Measurements from ENCODE around the gene SAG. TPM values are rescaled to one million over a fixed set of nuclear protein-coding genes. Genes with fewer than 3 reads are reported as not detected.

SAG gene
- total and polyA plus RNA-seq, 12 donors, result 0.06 to 0.20 TPM; not detected in 10

GRCh38 chr2:233395687-233396086, 88.1 kb downstream of the SAG start:
- TF ChIP-seq CTCF (IDR thresholded peaks at IDR 0.05), result no peak
- no peak for TF ChIP-seq POLR2A (IDR thresholded peaks at IDR 0.05)
- Histone ChIP-seq H3K36me3 (replicated peaks in 1 of 2) (peaks cover 0 to under 1% of the 10 kb centered on the region in 2 donors), H3K27me3 (no peaks in the 10 kb centered on the region), H3K27ac (no peak overlapping the region), H3K4me1 (replicated peaks in 1 of 2) (no peaks in the 10 kb centered on the region), H3K9me3 (replicated peaks in 1 of 3) (no peaks in the 10 kb centered on the region), H3K4me3 (no peak overlapping the region)
- intact Hi-C loops (cut with DNase I), result no loop called here
- 91 to 99% (median 97%) methylated on average over 7 of the region's 7 CpGs for WGBS, 4 donors
- DNase-seq, result no peak

Small RNA genes within 50 kb of the gene (small RNA-seq; reads per million reads assigned to genes)
- gene RF00019 (0 reads per million in 2 donors), gene SCARNA5 (188 to 286 reads per million in 2 donors), gene SCARNA6 (20.4 to 26.9 reads per million in 2 donors)

Other genes starting within 250 kb of the SAG start
- 10 to 100 TPM in 7 of 9 donors, 1 to 10 TPM in 2; 3.4 to 29.4 (median 14.4) TPM for gene INPP5D, start 247.5 kb upstream of the SAG start, total RNA-seq
- gene INPP5D, start 247.5 kb upstream of the SAG start, polyA plus RNA-seq, result 10 to 100 TPM in 1 of 3 donors, 1 to 10 TPM in 2; 4.5 to 15.6 (median 5.9) TPM
- 10 to 100 TPM; 10.9 to 37.7 (median 23.0) TPM for gene ATG16L1, start 56.1 kb upstream of the SAG start, total RNA-seq
- 10 to 100 TPM; 10.0 to 15.9 (median 12.9) TPM for gene ATG16L1, start 56.1 kb upstream of the SAG start, polyA plus RNA-seq
- gene DGKD, start 46.7 kb downstream of the SAG start, total RNA-seq, result 10 to 100 TPM in 7 of 9 donors, 1 to 10 TPM in 2; 8.8 to 25.2 (median 16.2) TPM
- gene DGKD, start 46.7 kb downstream of the SAG start, polyA plus RNA-seq, result 10 to 100 TPM in 2 of 3 donors, 1 to 10 TPM in 1; 6.8 to 43.8 (median 16.7) TPM

Data from adrenal gland (tissue), 12 donors.